Measurements from ENCODE around the gene ANKRD9.

ANKRD9 gene

DNA sequence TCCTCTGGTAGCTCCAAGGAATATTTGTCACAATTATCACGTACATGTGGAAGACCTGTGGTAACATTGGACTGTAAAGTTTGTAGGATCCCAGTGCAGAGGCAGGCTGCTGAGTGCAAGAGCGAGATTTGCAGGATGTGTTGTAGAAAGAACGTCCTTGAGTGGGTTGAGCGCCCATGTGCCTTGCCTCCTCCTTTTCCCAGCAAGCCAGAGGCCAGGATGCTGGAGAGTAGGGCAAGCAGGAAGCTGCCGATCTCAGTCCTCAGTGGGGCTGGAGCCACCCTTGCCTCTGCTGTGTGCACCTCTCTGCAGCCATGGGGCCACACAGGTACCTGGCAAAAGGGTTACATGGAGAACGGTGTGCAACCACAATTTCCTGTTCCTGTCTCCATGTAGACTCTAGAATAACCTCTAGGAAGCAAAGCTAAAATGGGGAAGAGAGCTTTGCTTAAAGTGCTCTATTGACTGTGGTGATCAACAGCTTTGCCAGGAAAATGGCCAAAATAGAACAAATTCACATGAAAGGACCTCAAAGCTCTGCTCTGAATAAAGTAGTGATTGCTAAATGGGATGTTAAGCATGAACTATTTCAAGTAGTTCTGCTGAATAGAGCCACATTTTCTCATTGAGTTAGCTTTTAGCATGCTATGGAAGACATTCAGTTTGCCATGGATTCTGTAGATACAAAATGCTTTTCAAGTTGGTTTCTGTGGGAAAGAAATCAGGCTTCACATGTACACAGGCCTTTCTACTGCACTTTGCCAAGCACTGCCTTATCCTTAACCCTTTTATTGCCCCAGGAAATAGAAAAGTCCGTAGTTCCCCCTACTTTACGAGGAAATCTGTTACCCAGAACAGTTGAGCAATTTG, 37.4 kb downstream of the ANKRD9 start:
- no peak overlapping the region for H3K4me3 ChIP-seq (replicated peaks; ENCODE audit: low read depth, low read length)
- no peak for DNase-seq (ENCODE audit: low read depth)
- TF ChIP-seq, protein P1, sequence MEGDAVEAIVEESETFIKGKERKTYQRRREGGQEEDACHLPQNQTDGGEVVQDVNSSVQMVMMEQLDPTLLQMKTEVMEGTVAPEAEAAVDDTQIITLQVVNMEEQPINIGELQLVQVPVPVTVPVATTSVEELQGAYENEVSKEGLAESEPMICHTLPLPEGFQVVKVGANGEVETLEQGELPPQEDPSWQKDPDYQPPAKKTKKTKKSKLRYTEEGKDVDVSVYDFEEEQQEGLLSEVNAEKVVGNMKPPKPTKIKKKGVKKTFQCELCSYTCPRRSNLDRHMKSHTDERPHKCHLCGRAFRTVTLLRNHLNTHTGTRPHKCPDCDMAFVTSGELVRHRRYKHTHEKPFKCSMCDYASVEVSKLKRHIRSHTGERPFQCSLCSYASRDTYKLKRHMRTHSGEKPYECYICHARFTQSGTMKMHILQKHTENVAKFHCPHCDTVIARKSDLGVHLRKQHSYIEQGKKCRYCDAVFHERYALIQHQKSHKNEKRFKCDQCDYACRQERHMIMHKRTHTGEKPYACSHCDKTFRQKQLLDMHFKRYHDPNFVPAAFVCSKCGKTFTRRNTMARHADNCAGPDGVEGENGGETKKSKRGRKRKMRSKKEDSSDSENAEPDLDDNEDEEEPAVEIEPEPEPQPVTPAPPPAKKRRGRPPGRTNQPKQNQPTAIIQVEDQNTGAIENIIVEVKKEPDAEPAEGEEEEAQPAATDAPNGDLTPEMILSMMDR (IDR thresholded peaks at IDR 0.05; ENCODE audit: low read length, missing control alignments): no peak

DNA sequence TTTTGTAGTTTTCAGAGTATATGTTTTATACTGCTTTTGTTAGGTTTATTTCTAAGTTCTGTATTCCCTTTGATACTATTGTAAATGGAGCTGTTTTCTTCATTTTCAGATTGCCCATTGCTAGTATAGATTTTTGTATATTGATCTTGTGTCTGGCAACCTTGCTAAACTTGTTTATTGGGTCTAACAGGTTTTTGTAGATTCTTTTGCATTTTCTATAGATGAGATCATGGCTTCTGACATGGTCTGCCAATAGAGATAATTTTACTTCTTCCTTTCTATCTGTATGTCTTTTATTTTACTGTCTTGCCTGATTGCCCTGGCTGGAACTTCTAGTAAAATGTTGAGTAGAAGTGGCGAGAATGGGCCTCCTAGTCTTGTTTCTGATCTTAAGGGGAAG, 40.3 kb downstream of the ANKRD9 start:
- no peak for DNase-seq (ENCODE audit: low read depth)
- no peak overlapping the region for H3K4me3 ChIP-seq (replicated peaks; ENCODE audit: low read depth, low read length)
- TF ChIP-seq, protein P1 (IDR thresholded peaks at IDR 0.05; ENCODE audit: low read length, missing control alignments): no peak

- TF ChIP-seq, protein P1 (IDR thresholded peaks at IDR 0.05; ENCODE audit: low read length, missing control alignments): no peak
Observed at GRCh38 chr14:102464846-102465341, 44.7 kb downstream of the ANKRD9 start.

GRCh38 chr14:102464006-102464405, 45.6 kb downstream of the ANKRD9 start:
- TF ChIP-seq, protein P1 (IDR thresholded peaks at IDR 0.05; ENCODE audit: low read length, missing control alignments): no peak
- no peak overlapping the region for H3K4me3 ChIP-seq (replicated peaks; ENCODE audit: low read depth, low read length)
- DNase-seq (ENCODE audit: low read depth): no peak

More at GRCh38 chr14:102464846-102465341, 44.7 kb downstream of the ANKRD9 start:
- no peak overlapping the region for H3K4me3 ChIP-seq (replicated peaks; ENCODE audit: low read depth, low read length)
- DNase-seq (ENCODE audit: low read depth): no peak

DNA sequence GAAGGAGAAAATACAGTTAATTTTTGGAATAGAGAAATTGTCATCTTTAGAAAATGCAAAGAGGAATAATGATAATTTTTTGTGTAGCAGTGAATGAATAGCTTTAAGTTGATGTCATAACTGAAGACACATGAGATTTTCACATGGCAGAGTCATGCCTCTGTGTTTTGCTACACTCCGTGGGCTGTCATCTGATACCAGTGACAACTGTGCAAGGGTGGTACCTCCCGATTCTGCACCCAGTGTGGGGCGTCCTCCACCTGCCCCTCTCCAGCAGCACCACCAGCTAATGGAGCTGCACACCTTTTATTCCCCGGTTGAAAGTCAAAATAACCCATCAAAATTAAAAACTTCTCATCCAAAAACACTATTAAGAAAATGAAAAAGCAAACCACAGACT, 47.2 kb downstream of the ANKRD9 start:
- no peak overlapping the region for H3K4me3 ChIP-seq (replicated peaks; ENCODE audit: low read depth, low read length)
- DNase-seq (ENCODE audit: low read depth): no peak
- TF ChIP-seq, protein P1 (IDR thresholded peaks at IDR 0.05; ENCODE audit: low read length, missing control alignments): no peak

DNA sequence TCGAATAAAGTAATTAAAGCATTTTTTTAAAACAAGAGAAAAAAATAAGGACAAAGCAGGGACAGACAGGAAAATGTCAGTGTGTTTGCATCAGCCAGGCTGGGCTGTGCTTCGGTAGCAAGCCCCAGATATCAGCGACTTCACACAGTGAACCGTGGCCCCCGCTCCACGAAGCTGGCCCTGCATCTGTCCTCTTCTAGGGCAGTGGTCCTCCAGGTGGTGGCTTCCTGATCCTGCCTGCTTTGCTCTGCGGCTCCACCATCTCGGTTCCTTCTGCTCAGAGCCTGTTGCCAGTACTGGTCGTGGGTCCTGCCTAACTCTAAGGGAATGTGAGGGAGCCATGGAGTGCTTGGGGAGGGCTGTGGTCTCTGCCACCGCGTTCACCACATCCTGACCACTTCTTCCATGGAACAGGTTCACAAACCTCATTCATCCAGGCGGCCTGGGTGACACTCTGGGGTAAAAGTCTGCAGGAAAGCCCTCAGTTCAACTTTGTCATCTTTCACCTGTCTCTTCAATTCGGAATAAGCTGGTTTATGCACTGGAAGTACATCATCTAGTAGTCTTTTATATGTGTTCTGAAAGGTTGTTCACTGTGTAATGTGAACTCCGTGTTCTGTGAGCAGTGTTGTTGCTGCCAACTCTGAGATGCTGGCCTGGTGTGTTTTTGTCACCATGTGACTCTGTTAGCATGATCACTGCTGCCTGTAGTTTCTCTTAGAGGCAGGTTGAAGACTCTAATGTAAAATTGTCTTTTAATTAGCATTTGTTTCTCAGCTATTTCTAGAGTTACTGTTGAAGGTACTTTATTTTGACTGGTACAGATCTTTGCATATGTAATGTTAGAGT, 47.9 kb downstream of the ANKRD9 start:
- DNase-seq (ENCODE audit: low read depth): no peak

More for the DNA sequence above, 47.9 kb downstream of the ANKRD9 start:
- TF ChIP-seq, protein P1 (IDR thresholded peaks at IDR 0.05; ENCODE audit: low read length, missing control alignments): no peak
- no peak overlapping the region for H3K4me3 ChIP-seq (replicated peaks; ENCODE audit: low read depth, low read length)
